NOMO-1 treated with DMSO at 0.1 percent for 48 hours (cell line): Measurements from ENCODE around the gene LHFPL5.

ENCODE experiments used
- DNase-seq: peaks from one replicate; lab custom pipeline; 2025; ENCODE audit not compliant: unreplicated experiment; lab: John Stamatoyannopoulos, UW

LHFPL5 gene

DNA sequence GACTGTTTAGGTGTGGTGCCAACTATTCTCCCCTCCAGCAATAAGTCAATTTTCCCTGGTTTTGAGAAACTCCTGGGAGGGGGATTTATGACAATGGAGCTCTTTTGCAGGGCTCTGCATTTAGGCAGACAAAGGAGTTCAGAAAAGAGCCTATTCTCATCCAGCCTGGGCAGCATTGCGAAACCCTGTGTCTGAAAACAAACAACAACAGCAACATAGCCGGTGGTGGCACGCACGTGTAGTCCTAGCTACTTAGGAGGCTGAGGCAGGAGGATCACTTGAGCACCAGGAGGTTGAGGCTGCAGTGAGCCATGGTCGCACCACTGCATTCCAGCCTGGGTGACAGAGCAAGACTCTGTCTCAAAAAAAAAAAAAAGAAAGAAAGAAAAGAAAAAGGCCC is 14.5 kb upstream of the LHFPL5 start:
- no peak for DNase-seq

DNA sequence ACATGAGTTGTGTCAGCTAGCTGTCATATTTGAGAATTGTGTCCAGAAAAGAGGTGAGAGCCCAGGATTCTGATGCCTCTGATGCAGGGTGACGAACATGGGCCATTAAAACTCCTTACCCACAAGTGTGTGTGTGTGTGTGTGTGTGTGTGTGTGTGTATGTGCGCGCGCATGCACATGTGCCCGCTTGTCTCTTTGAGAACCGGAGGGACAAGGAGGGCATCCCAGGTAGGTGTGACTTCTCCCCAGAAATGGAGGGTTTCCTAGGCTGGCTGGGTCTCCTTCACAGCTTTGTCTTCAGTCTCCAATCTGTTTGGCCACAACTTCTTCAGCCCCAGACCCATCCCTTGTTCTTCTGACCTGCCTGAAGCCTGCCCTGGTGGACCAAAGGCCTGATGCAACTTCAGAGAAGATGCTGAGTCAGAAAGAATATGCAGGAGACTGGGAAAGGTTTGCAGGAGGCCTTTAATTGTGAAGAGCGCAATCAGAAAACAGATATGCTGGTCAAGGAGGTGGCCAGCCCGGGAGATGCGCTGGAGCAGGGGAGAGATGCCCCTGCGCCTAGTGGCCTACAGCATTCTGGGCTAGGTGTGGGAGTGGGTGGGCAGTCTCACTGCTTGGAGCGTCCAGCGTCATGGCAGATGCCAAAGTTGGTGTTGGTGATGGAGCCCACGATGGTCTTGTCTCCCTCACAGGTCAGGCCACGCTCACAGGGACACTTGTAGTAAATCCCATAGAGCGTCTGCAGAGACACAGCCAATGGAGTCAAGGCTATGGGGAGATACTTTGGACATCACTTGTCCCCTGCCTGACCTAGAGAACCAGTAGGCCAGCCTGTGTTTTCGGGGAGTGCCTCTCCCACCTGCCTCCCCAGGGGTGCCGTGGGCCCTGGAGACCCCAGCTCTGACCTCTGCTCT is 10.4 kb upstream of the LHFPL5 start:
- DNase-seq: no peak

DNA sequence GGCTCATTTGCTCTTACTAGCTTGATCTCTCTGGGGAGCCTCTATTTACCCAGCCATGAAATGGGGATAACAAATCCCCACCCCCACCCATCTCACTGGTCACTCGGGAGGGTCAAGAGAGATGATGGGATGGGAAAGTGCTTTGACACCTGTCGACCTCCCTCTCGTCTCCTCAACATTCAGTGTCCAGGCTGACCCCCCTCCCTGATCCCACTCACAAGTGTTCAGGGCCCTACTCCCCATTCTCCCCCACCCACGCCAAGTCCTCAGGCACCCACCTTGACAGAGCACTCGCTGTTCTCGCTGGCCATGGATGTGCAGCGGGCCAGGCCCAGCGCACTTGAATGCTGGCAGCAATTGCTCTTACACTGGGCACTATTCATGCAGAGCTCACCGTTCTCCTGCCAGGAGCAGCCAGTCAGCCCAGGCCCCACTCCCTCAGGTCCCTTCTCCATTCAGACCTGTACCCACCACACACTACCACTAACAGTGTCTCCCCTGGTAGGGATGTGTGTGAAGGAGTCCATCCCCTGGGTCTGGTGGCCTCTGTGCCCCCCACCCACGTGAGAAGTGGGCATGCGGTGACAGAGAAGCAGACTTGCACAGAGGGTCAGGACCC is 9.6 kb upstream of the LHFPL5 start:
- no peak for DNase-seq

DNA sequence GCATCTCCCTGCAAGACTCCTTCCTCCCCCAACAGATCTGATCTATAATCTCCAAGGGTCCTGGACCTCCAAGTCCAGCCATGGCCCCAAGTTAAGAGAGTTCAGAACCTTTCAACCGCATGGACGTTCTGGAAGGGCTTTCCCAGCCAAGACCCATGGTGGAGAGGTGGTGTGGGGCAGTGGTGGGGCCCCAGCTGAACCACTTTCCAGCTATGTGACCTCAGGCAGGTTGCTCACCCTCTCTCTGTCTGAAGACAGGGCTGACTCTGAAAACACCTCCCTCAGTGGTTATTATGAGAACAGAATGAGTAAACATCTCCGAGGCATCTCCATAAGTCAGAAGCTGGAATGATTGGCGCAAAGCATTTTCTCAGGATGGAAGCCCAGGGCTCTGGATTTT is 8.9 kb upstream of the LHFPL5 start:
- DNase-seq: no peak

DNA sequence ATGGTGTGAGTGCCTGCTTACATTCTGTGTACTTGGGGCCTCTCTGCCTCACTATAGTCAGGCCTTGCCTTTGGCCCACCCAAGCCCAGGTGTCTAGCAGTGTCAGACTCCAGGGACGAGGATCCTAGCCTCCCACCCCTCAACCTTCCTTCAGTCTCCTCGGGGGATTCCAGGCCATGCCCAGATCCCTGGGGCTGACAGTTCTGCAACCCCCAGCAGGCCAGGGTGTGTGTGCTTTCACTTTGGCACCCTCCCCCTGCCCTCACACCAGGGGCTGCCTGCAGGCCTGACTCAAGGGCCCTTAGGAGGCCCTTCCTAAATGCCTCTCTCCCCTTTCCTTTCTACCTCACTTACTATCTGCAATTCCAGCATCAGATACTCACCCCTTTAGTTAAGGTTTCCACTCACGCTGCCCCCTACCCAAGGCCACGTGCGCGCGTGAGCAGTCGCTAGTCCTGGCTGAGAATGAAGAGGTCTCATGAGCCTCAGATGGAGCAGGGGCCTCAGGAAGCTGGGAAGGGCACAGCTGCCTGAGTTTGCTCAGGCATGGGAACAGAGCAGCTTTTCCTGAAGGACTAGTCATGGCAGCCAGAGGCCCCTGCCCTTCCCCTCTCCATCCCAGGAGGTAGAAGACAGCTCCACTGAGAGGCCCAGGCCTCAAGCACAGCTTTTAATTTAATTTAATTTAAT is 7.2 kb upstream of the LHFPL5 start:
- DNase-seq: no peak

DNA sequence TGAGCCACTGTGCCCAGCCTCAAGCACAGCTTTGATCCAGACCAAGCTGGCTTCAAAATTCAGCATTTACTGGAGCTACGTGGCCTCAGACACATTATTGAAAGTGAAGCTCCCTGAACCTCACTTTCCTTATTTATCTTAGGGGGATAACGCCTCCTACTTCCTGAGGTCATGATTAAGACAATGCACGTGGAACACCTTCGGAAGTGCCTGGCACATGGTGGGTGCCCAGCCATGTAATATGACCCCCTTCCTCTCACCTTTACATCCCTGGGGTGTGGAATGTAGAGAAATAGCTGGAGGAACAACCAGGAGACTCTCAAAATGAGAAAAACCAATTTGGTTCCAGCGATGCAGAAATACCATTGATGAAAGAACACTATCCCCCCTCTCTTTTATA is 6.4 kb upstream of the LHFPL5 start:
- no peak for DNase-seq

DNA sequence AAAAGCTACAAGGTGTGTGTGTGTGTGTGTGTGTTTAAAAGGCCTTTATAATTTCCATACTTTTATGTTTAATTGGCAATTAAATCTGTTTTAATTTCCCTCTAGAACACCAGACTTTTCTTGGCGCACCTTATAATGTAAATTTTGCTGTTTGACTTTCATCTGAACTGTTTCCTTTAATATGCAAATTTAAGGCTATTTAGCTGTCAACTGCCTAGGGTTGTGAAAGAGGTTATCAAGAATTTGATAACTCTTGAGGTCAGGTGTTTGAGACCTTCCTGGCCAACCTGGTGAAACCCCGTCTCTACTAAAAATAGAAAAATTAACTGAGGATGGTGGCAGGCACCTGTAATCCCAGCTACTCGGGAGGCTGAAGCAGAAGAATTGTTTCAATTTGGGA is 4.0 kb upstream of the LHFPL5 start:
- DNase-seq: no peak

DNA sequence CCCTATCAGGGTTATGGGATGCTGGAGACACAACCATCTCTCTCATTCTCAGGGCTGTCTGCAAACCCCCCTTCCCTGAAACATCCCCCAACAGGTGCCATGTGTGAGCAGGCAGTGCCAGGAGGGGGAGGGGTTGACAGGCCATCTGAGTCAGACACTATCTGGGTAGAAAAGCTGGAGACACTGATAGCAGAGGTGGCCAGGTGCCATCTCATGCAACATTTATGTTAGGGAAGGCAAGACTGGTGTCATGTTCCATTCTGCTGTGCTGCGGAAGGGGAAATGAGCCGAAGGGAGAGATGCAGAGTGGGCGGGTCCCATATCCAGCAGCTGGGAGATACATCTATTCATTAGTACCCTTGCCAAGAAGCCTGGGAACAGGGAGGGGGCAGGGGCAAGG is 3.5 kb downstream of the LHFPL5 start:
- no peak for DNase-seq

DNA sequence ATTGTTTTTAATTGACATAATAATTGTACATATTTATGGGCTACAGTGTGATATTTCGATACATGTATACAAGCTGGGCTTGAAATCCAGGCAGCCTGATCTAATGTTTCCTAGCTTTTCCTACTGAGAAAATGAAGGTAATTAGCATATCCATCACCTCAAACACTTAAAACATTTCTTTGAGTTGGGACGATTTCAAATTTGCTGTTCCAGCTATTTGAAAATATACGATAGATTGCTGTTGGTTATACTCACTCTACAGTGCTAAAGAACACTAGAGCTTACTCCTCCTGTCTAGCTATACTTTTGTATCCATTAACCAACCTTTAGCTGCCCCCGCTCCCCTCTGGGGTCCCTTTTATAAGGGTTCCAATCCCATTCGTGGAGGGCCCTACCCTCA is 4.7 kb downstream of the LHFPL5 start:
- no peak for DNase-seq

DNA sequence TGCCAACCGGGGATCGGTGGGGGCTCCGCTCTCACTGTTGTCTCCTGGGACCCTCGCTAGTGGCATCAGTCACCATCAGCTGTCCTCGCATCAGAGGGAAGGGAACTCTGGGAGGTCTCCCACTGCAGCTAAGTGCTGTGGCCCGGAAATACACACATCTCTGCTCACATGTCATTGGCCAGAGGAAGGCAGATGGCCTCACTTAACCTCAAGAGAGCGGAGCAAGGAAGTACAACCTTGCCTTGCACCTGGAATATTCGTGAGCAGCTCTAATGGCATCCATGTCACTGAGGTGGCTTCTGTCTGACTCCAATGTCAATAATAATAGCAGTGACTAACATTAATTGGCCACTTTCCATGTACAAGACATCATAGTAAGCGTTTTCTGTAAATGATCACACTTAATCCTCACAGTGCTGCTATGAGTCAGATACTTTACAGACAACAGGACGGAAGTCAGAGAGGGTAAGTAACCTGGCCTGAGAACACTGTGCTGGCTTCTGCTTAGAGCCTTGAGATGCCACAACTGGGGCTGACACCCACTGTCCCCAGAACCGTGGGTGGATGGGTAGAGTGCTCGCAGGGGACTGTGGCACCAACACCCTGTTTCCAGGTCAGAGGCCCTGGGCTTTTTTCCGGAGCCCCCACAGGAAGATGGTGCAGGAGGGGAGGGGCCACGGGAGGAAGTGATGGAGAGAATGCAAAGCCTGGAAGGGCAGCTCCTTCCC is 6.0 kb downstream of the LHFPL5 start:
- no peak for DNase-seq

DNA sequence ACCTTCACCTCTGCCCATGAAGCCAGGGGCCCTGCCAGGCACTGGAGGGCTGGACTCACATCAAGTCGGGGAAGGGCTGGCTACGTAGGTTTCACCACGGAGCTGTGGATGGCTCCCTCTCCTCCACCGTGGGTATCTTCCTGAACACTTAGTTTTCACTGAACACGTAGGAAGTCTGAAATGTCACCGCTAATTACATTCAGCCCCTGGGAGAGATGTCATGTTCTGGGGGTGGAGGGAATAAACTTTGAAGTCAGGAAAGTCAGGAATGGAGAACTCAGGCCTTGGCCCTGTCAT is 6.5 kb downstream of the LHFPL5 start:
- no peak for DNase-seq

DNA sequence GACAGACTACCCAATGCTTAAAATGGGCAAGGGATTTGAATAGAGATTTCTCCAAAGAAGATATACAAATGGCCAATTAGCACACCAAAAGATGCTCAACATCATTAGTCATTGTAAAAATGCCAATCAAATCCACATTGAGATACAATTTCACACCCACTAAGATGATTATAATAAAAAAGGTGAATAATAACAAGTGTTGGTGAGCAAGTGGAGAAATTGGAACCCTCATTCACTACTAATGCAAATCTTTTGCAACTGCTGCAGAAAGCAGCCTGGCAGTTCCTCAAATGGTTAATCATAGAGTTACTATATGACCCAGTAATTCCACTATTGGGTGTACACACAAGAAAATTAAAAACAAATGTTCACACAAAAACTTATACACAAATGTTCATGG is 12.4 kb downstream of the LHFPL5 start:
- no peak for DNase-seq

DNA sequence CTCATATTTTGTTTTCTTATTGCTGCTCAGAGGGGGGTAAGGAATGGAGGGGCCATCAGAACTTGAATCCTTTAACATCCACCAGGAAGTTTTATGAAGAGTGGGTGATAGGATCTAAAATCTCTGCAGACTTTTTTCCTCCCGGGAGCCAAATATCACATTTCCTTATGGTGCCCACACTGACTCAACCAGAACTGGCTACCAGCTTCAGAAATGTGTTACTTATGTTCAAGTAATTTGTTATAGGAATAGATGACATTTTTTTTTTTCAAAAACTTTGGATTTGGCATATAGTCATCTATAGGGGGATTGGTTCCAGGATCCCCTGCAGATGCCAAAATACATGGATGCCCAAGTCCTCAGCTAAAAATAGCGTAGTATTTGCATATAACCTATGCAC is 18.4 kb downstream of the LHFPL5 start:
- no peak for DNase-seq

DNA sequence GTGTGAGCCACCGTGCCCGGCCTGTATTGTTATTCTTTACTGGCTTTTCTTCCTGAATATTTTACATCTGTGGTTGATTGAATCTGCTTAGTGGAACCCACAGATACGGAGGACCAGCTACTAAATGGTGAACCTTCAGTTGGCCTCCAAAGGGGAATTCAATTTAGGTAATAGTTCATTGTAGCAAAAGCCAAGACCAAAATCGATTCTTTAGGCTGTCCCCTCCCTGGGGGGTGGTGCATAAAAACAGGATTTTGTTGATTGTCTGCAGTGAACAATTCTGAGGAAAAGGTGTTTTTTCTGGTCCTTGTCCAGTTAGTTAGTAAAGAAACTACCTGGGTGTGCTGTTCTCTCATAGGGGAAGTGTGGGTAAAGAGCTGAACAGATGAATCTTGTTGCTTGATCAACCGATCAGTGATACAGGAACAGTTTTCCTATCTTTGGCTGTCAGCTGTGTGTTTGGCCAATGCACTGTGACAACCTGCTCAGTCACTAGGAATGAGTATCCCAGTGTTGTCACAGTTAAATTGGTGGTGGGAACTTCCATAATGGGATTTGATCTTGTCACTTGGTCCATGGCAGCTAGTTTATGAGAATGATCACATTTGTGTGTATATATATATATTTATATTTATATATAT is 19.5 kb downstream of the LHFPL5 start:
- DNase-seq: no peak

DNA sequence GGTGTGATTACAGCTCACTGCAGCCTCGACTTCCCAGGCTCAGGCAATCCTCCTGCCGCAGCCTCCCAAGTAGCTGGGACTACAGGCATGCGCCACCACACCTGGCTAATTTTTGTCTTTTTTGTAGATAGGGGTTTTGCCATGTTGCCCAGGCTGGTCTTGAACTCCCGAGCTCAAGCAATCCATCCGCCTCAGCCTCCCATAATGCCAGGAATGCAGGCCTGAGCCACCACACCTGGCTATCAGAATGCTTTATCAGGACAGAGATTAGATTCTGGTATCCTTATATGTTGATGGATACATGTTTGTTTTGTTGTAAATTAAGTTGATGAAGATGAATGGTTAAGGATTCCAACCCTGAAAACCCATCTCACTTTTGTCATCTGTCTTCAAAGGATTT is 24.2 kb downstream of the LHFPL5 start:
- no peak for DNase-seq

DNA sequence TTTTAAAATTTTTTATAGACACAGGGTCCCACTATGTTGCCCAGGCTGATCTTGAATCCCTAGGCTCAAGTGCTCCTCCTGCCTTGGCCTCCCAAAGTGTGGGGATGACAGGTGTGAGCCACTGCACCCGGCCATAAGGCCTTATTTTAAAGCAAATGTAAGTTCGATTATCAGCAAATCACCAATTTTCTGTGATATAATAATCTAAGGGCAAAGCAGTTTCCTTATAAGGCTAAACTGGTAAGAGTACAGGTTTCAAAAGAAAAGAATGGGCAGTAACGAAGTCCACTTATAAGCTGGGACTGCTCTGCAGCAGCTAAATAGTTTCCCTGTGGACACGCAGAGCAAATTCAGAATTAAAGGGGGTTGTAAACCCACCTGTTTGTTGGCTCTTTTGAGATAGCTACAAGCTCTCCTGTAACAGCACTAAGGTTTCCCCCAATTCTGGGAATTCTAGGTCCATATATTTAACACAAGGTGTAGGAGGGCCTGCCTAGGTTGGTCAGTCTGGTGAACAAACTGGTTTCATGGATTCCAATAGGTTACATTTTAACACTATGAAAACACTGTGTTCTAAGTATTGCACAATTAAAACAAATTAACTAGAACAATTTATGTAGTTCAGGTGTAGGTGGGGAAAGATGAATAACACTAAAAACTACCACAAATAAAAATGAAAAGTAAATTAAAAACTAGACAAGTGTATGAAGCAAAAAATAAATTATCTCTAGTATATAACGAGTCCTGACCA is 26.3 kb downstream of the LHFPL5 start:
- DNase-seq: no peak

DNA sequence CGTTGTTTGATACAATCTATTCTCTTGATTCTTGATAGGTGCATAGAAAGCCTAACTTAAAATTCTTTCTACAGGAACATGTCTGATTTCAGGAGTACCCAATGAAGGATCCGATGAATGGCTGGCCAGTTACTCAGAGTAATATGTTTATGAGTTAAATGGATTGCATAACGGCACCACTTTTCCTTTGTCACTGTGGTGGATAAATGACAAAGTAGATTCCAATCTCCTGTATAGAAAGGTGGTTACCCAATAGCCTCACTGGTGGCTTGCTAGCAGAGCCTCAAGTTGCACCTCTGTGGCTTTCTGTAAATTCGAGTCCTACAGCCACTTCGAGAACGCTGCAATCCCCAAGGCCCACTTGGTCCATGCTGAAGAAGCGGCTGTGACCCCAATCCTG is 28.4 kb downstream of the LHFPL5 start:
- peak; percentile 61 for DNase-seq

DNA sequence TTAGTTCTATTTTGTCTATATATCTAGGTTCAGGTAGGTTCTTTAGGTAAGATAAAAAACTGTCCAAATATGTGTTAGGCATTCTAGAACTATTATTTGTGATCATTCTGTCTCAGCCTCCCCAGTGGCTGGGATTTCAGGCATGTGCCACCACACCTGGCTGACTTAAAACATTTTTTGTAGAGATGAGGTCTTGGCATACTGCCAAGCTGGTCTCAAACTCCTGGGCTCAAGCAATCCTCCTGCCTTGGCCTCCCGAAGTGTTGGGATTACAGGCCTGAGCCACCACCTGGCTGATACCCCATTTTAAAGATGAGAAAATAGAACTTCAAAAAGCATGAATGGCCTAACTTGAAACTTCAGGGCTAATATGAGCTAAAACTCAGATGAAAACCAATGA is 33.9 kb downstream of the LHFPL5 start:
- DNase-seq: no peak

DNA sequence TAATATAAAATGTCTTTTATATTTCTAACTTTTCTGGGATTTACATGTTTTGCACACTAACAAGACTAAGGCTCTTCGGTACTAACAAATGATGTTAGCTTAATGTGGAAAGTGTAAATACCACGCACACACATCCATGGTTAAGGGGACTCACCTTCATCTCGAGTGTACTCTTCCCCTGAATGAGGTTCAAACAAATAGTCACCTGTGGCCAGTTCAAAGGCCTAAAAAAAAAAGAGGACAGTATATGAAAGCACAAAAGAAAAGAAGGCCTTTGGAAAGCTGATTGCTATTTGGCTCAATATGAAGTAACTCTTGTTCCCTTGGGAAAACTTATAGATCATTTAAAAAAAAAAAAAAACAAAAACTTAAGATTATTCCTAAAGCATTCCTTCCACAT is 37.2 kb downstream of the LHFPL5 start:
- no peak for DNase-seq

DNA sequence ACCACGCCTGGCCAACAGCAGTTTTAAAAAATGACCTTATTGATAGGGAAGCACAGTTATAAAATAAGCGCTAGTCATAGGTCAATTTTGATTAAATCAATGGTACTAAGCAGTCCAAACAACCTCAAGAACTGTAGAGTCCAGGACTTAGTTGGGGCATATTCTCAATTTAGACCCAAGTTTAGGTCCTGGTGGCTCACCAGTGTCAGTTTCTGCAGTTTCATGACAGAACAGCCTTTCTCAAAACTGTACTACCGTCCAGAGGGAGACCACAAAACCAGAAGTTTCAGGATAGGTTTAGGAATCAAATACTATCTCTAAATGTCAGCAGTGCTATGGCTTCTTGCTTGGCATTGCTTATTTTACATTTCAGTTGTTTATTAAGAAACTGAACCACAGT is 39.1 kb downstream of the LHFPL5 start:
- no peak for DNase-seq

DNA sequence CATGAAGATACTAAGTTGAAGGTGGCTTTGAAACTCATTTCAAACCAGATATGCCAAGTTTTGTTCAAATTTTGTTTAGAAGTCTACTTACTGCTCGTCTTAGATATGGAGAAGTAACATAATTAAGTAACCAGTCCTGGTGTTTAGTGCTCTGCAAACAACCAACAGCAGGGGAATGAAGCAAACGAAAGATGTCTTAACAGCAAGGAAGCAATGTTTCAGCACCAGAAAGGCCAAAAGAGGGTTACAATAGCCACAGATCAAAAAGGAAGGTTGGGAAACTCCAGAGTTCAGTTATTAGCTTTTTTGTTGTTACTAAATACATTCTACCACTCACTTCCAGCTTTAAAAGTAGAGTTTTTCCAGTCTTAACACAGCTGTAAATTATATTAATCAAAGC is 45.1 kb downstream of the LHFPL5 start:
- peak; percentile 46 for DNase-seq
